T-helper 1 cell treated with Interleukin-12 subunit alpha and Interleukin-12 subunit beta and Interleukin-4 antibody, amounts not matched to agents 30 μg/mL and 1 μg/mL, for 36 hours (primary cell): ENCODE data around the gene PTOV1.

Experiments used
- H3K27ac Mint-ChIP-seq: one replicate; pipeline ENCODE4 v1.8.0; 2021; ENCODE audit warnings: mild to moderate bottlenecking, mixed read lengths
- H3K27me3 Mint-ChIP-seq: one replicate; pipeline ENCODE4 v1.8.0; 2021; ENCODE audit warnings: low read depth, mixed read lengths
- H3K36me3 Mint-ChIP-seq: one replicate; pipeline ENCODE4 v1.8.0; 2021; ENCODE audit warnings: low read depth, mixed read lengths
- H3K4me1 Mint-ChIP-seq: one replicate; pipeline ENCODE4 v1.8.0; 2021; ENCODE audit warnings: low read depth, mixed read lengths
- H3K4me3 Mint-ChIP-seq: one replicate; pipeline ENCODE4 v1.8.0; 2021; ENCODE audit warnings: mild to moderate bottlenecking, moderate library complexity, mixed read lengths
- H3K9me3 Mint-ChIP-seq: one replicate; pipeline ENCODE4 v1.8.0; 2021; ENCODE audit warnings: mixed read lengths

PTOV1 gene

DNA sequence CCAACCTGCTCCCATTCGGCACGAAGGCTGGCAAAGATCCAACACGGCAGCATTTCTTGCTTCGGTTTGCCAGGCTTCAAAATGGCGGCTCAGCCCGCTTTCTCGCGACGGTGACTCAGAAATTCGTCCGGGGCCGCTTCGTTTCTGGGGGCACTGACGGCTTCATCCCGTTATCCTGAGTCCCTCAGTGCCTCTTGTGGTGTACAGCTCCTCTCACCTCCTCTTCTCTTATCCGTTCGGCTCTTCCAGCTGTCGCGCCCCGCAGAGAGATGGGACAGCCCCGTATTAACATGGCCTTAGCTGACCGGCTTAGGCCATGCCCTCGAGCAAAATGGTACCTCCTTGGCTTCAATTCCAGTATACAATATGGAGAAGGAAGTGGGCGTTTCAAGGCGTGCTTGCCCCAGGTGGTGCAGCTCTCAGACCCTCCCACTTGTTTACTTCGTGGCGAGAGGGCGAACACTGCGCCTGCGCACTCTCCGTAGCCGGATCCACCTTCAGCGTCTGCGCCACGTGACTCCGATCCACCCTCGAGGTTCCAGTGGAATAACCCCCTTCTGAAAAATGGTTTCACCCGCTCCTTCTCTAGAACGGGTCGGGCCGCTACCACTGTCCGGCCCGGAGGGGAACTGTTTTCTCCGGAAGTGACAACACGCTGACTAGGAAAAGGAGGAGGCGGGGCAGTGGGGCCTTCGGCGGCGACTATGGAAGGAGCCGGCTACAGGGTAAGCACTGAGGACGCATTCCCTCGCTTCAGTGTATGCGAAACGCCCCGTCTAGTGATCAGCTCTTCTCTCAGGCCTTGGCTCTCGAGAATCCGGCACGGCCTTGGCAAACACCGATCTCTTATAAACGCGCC lies 26.3 kb downstream of the PTOV1 start, which contains the start of the genes AKT1S1 and TBC1D17:
TSS of gene AKT1S1 (minus strand) at position 336 of the 859 bp plus-strand sequence. CDS start 4,060 bp downstream, outside the sequence.
TSS of gene TBC1D17 (plus strand) at position 683 of the 859 bp plus-strand sequence. CDS start at position 705, 22 bp downstream.
- Mint-ChIP-seq H3K27me3 (no peaks in the 10 kb centered on the region), H3K4me1 (peaks cover 27% of the 10 kb centered on the region), H3K36me3 (peaks cover 7% of the 10 kb centered on the region), H3K27ac (no peak within 1 kb of the TSS), H3K9me3 (no peaks in the 10 kb centered on the region), H3K4me3 (no peak within 1 kb of the TSS)

DNA sequence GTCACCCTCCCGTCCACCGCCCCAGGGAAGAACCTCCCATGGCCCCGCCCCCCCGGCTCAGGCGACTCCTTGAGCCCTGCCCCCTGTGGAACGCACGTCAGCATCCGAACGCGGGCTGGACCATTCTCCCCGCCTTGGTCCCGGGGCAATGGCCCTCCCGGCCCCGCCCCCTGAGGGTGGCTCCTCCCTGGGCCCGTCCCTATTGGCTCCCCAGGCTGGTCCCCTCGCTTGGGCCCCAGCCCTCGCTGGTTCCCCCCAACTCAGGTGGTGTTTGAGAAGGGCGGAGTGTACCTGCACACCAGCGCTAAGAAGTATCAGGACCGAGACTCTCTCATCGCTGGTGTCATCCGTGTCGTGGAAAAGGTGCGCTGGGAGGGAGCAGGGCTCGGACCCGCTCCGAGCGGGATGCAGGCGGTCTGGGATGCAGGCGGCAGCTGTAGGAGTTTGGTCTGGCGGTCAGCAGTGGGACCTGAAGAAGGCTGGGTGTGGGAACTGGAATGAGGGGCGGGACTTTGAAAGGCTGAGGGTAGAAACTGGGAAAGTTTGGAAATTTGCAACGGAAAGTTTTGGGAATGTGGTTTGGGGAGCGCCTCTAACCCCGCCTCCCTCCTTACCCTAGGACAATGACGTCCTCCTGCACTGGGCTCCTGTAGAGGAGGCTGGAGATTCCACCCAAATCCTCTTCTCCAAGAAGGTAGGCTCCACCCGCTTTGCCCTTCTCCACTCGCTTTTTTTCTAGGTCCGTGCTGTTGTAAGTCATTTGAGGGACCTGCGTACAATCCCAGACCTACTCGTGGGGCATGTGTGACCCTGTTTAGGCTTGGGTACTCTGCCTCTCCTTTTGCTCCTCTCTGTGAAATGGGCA lies 27.2 kb downstream of the PTOV1 start:
- Mint-ChIP-seq H3K4me3 (no peak overlapping the region), H3K9me3 (no peaks in the 10 kb centered on the region), H3K27ac (no peak overlapping the region), H3K4me1 (peaks cover 27% of the 10 kb centered on the region), H3K27me3 (no peaks in the 10 kb centered on the region), H3K36me3 (peaks cover 13% of the 10 kb centered on the region)

DNA sequence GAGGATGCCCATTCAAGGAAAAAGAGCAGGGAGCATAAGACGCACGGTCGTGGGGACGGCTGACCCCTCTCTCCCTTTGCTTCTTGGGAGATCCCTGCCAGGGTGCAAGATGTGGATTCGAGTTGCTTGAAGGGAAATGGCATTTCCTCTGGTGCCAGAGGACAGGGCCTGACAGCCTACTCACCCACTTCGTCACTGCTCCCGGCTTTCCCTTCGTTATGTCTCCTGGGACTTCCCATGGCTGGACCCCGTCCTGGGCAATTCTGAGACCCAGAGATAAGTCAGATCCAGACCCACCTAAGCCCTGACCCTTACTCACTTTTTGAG lies 27.7 kb downstream of the PTOV1 start:
- Mint-ChIP-seq H3K4me1 (peaks cover 27% of the 10 kb centered on the region), H3K9me3 (no peaks in the 10 kb centered on the region), H3K27ac (peak overlapping the region; percentile 69), H3K4me3 (no peak overlapping the region), H3K36me3 (peaks cover 19% of the 10 kb centered on the region), H3K27me3 (no peaks in the 10 kb centered on the region)

DNA sequence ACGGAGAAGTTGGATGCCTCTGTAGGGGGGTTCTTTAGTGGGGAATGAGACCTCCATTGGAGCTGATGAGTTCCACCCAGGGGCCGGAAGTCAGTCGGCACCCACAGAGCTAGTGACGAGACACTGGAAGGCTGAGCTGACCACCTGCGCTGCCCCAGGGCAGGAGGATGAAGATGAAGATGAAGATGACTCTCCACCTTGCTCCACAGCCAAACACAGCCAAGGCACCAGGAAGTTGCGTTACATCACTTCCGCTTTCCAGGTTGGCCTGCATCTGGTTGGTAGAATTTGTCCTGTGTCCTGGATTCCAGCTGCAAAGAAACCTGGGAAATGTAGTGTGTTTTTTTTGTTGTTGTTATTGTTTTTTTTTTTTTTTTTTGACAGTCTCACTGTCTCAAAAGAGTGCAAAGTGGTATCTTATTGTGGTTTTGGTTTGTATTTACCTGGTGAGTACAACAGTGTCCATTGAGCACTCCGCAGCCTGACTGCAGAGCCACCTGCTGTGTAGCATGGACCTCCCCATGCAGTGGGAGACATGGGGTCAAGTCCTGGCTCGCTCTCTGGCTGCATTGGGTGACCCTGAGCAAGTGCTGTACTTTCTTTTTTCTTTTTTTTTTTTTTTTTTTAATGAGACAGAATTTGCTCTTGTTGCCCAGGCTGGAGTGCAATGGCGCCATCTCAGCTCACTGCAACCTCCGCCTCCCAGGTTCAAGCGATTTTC lies 28.4 kb downstream of the PTOV1 start:
- Mint-ChIP-seq H3K9me3 (no peaks in the 10 kb centered on the region), H3K4me1 (peaks cover 26% of the 10 kb centered on the region), H3K36me3 (peaks cover 22% of the 10 kb centered on the region), H3K27ac (peak overlapping the region; percentile 69), H3K27me3 (no peaks in the 10 kb centered on the region), H3K4me3 (peak overlapping the region; percentile 30)

DNA sequence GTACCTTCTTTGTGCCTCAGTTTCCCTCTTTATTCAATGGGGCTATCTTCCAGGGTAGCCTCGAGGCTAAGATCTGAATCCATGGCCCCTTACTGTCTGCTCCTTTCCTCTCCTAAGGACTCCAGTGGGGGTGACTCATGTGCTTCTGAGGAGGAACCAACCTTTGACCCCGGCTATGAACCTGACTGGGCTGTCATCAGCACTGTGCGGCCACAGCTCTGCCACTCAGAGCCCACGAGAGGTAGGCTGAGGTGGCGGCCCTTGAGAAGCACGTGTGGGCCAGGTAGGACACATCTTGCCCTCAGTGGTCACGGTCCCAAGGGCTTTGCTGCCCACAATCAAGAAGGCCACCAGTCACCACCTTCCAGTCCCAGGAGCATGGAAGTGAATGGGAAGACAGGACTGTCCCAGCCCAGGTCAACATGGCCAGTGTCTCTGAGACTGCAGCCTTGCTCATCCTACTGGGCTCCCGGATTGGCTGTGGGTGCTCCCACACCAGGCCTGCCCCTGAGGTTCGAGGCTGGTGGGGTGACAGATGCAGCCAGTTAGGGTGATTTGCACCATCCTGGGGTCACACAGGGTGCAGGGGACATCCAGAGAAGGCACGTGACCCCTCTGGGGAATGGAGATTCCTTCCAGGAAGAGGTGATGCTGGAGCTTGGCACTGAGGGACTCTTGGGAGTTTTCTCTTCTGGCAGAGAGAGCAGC lies 29.4 kb downstream of the PTOV1 start:
- Mint-ChIP-seq H3K4me1 (peaks cover 22% of the 10 kb centered on the region), H3K27ac (no peak overlapping the region), H3K36me3 (peaks cover 28% of the 10 kb centered on the region), H3K27me3 (no peaks in the 10 kb centered on the region), H3K9me3 (no peaks in the 10 kb centered on the region), H3K4me3 (no peak overlapping the region)

DNA sequence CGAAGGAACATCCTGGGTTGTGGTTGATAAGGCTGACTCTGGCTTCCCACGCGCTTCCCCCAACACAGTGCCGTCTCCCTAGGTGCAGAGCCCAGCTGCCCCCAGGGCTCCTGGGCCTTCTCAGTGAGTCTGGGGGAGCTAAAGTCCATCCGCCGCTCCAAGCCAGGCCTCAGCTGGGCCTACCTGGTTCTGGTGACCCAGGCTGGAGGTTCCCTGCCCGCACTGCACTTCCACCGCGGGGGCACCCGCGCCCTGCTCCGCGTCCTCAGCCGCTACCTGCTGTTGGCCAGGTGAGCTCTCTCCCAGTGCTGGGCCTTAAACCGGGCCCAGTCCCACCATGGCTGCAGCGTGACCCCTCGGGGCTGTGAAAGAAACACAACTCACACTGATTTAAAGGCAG lies 30.2 kb downstream of the PTOV1 start:
- H3K36me3 Mint-ChIP-seq: peaks cover 28% of the 10 kb centered on the region

DNA sequence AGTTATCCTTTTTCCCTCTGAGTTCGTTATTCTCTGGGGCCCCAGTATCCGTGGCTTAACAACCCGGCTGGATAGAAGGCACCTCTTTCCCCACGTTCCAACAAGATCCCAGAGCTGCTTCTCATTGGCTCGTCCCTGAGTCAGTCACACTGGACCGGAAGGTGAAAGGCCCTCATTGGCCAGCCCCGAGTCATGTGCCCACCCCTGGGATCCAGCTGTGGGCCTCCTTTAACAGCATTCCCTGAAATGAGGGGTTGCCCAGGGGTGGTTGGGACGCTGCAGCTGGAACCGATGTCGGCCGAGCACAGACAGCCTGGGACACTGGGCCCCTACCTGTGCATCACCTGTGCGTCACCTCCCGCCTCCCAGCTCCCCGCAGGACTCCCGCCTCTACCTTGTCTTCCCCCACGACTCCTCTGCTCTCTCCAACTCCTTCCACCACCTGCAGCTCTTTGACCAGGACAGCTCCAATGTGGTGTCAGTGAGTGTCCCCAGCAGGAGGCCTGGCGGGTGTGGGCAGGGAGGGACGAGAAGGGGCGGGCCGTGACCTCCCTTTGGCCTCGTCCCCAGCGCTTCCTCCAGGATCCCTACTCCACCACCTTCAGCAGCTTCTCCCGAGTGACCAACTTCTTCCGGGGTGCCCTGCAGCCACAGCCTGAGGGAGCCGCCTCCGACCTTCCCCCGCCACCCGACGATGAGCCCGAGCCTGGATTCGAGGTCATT lies 30.9 kb downstream of the PTOV1 start:
- H3K36me3 Mint-ChIP-seq: peaks cover 31% of the 10 kb centered on the region
- H3K4me3 Mint-ChIP-seq: no peak overlapping the region
- peaks cover 17% of the 10 kb centered on the region for H3K4me1 Mint-ChIP-seq
- no peak overlapping the region for H3K27ac Mint-ChIP-seq
- H3K27me3 Mint-ChIP-seq: no peaks in the 10 kb centered on the region
- no peaks in the 10 kb centered on the region for H3K9me3 Mint-ChIP-seq

More for the DNA sequence above, 30.2 kb downstream of the PTOV1 start:
- H3K27ac Mint-ChIP-seq: no peak overlapping the region
- no peaks in the 10 kb centered on the region for H3K27me3 Mint-ChIP-seq
- peaks cover 17% of the 10 kb centered on the region for H3K4me1 Mint-ChIP-seq
- no peak overlapping the region for H3K4me3 Mint-ChIP-seq
- H3K9me3 Mint-ChIP-seq: no peaks in the 10 kb centered on the region

DNA sequence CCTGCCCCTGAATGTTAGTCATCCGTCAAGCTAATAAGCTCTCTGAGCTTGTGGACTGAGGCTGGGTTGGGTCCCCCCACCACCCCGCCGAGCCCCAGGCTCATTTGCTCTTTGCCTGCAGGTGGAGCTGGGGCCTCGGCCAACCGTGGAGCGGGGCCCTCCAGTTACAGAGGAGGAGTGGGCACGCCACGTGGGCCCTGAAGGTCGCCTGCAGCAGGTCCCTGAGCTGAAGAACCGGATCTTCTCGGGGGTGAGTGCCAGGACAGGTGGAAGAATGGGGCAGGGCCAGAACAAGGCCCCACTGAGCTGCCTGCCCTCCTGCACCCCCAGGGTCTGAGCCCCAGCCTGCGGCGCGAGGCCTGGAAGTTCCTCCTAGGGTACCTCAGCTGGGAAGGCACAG lies 31.7 kb downstream of the PTOV1 start:
- Mint-ChIP-seq H3K9me3 (no peaks in the 10 kb centered on the region), H3K27me3 (no peaks in the 10 kb centered on the region), H3K36me3 (peaks cover 31% of the 10 kb centered on the region)

DNA sequence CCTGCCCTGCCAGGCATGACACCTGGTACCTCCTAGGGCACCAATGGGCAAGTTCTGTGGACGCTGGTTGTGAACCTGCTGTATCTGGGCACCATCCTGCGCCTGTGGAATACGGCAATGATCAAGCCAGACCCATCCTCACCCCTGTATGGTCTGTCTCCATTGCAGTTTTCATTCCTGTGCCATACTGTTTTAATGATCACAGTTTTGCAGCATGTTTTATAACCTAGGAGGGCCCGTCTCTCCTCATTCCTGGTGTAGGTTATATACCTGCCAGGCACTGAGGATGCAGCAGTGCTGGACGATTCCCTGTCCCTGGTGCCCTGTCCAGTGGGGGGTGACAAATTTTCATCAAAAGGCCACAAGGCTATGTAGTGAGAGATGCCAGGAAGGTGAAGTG lies 32.1 kb downstream of the PTOV1 start:
- peaks cover 29% of the 10 kb centered on the region for H3K36me3 Mint-ChIP-seq
- no peaks in the 10 kb centered on the region for H3K9me3 Mint-ChIP-seq
- H3K4me1 Mint-ChIP-seq: peaks cover 14% of the 10 kb centered on the region
- H3K27ac Mint-ChIP-seq: no peak overlapping the region
- H3K27me3 Mint-ChIP-seq: no peaks in the 10 kb centered on the region
- H3K4me3 Mint-ChIP-seq: no peak overlapping the region

More for the DNA sequence above, 31.7 kb downstream of the PTOV1 start:
- no peak overlapping the region for H3K4me3 Mint-ChIP-seq
- peaks cover 17% of the 10 kb centered on the region for H3K4me1 Mint-ChIP-seq
- H3K27ac Mint-ChIP-seq: no peak overlapping the region

DNA sequence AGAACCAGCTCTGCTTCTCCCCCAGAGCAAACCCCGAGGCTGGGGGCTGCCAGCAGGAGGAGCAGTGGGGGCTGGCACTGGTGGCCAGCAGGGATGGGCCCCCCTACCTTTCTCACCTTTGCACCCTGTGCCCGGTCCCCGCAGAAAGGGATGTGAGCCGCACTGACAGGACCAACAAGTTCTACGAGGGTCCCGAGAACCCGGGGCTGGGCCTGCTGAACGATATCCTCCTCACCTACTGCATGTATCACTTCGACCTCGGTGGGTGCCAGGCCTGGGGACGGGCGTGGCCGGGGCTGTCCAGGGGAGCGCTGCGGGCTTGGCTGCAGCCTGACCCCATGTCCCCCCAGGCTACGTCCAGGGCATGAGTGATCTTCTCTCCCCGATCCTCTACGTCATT lies 33.1 kb downstream of the PTOV1 start:
- Mint-ChIP-seq H3K4me3 (no peak overlapping the region), H3K4me1 (peaks cover 6% of the 10 kb centered on the region), H3K27me3 (no peaks in the 10 kb centered on the region), H3K9me3 (no peaks in the 10 kb centered on the region), H3K36me3 (peaks cover 30% of the 10 kb centered on the region), H3K27ac (no peak overlapping the region)

DNA sequence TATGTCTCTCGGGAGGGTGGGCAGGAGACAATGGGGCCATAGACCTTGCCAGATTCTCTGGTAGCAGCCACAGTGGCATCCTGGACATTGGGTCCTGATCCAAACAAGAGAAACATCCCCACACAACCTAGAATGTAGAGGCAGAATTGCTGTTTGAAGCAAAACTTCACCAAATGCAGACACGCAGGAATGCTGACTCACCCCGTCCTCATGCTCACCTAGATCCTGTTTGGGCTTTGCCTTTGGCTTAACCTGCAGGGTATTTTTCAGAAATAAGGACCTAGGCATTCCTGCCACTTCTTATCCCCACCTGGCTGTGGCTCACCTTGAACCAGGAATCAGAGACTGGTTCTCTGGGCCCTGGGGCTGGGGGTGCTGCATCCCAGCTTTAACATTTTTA lies 33.8 kb downstream of the PTOV1 start:
- Mint-ChIP-seq H3K27me3 (no peaks in the 10 kb centered on the region), H3K4me3 (no peak overlapping the region), H3K27ac (no peak overlapping the region), H3K36me3 (peaks cover 34% of the 10 kb centered on the region), H3K4me1 (peaks cover 2% of the 10 kb centered on the region), H3K9me3 (no peaks in the 10 kb centered on the region)

DNA sequence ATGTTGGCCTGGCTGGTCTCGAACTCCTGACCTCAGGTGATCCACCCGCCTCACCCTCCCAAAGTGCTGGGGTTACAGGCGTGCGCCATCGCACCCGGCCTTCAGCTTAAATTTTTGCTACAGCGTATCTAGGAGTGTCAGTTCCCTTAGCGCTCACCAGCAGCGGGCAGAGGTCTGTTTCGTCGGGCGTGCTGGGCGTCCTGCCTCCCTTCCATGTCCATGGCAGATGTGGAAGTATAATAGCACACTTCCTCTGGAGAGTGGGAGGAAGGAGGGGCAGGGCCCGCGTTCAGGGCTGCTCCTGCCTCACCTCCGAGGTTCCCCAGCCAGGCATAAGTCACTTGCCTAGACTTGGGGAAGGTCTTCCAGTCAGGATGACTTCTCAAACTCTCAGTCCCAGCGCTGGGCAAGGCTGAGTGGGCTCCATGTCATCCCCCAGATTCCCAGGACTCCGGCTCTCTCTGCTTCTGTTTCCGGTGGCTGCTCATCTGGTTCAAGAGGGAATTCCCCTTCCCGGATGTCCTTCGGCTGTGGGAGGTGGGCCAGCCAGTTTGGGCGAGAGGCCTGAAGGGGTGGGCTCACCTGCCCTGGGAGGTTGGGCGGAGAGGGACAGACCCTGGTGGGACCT lies 36.2 kb downstream of the PTOV1 start:
- peaks cover 32% of the 10 kb centered on the region for H3K36me3 Mint-ChIP-seq
- no peaks in the 10 kb centered on the region for H3K27me3 Mint-ChIP-seq
- no peaks in the 10 kb centered on the region for H3K9me3 Mint-ChIP-seq
- peaks cover 5% of the 10 kb centered on the region for H3K4me1 Mint-ChIP-seq
- no peak overlapping the region for H3K4me3 Mint-ChIP-seq
- H3K27ac Mint-ChIP-seq: no peak overlapping the region
